CD4-positive, alpha-beta memory T cell (primary cell): Measurements from ENCODE around the gene NCKAP5. TPM values are rescaled to one million over a fixed set of nuclear protein-coding genes. Genes with fewer than 3 reads are reported as not detected.

Experiments
- CTCF ChIA-PET: fragments of 350-600 bp; sonication (Branson Sonifier 250); formaldehyde crosslinking; loops from one replicate; lab custom pipeline; 2021; ENCODE audit warnings: inconsistent platforms; ENCODE audit not compliant: partially characterized antibody; lab: Charles Lee
- POLR2A ChIA-PET: fragments of 350-600 bp; sonication (Branson Sonifier 250); formaldehyde crosslinking; loops from one replicate; lab custom pipeline; 2021; ENCODE audit not compliant: partially characterized antibody; lab: Charles Lee
- DNase-seq, 5 donors: peaks; one replicate each; pipeline versions ENCODE4 v3.0.0 to v3.0.0-alpha.2; 2020 to 2022; ENCODE audit warnings: mixed read lengths in 1 of 5
- H3K27ac ChIP-seq: one replicate; pipeline ENCODE4 v1.7.0; 2013; ENCODE audit warnings: low read depth, low read length
- H3K27me3 ChIP-seq: 2 replicates; pipeline ENCODE4 v1.7.0; 2013; ENCODE audit warnings: mild to moderate bottlenecking, low read length, moderate library complexity; ENCODE audit not compliant: insufficient read depth
- H3K36me3 ChIP-seq: 2 replicates; pipeline ENCODE4 v1.7.0; 2013; ENCODE audit warnings: mild to moderate bottlenecking, low read length, moderate library complexity; ENCODE audit not compliant: insufficient read depth
- H3K4me1 ChIP-seq: 2 replicates; pipeline ENCODE4 v1.7.0; 2013; ENCODE audit warnings: mild to moderate bottlenecking, low read length, moderate library complexity; ENCODE audit not compliant: insufficient read depth
- H3K4me3 ChIP-seq, 2 donors: one replicate each; pipeline ENCODE4 v1.7.0; 2013; ENCODE audit warnings: low read length in 2 of 2, mild to moderate bottlenecking in 1 of 2
- H3K9me3 ChIP-seq, 2 donors: one replicate each; pipeline ENCODE4 v1.7.0; 2013; ENCODE audit warnings: low read length in 2 of 2, control low read depth in 1 of 2; ENCODE audit not compliant: control insufficient read depth in 1 of 2
- H3K27ac Mint-ChIP-seq, 7 donors: one replicate each; pipeline ENCODE4 v1.8.0; 2020 to 2021; ENCODE audit warnings: mixed read lengths in 7 of 7, mild to moderate bottlenecking in 6 of 7, inconsistent platforms in 3 of 7, moderate library complexity in 3 of 7
- H3K27me3 Mint-ChIP-seq, 2 donors: one replicate each; pipeline ENCODE4 v1.8.0; 2020 to 2021; ENCODE audit warnings: mixed read lengths in 2 of 2
- H3K36me3 Mint-ChIP-seq, 2 donors: one replicate each; pipeline ENCODE4 v1.8.0; 2020 to 2021; ENCODE audit warnings: mixed read lengths in 2 of 2, inconsistent platforms in 1 of 2, mild to moderate bottlenecking in 1 of 2
- H3K4me1 Mint-ChIP-seq, 4 donors: one replicate each; pipeline ENCODE4 v1.8.0; 2020 to 2021; ENCODE audit warnings: mixed read lengths in 4 of 4, mild to moderate bottlenecking in 1 of 4
- H3K4me3 Mint-ChIP-seq, 8 donors: one replicate each; pipeline ENCODE4 v1.8.0; 2020 to 2021; ENCODE audit warnings: mixed read lengths in 8 of 8, mild to moderate bottlenecking in 7 of 8, moderate library complexity in 6 of 8, inconsistent platforms in 3 of 8
- H3K9me3 Mint-ChIP-seq, 8 donors: one replicate each; pipeline ENCODE4 v1.8.0; 2020 to 2021; ENCODE audit warnings: mixed read lengths in 8 of 8, mild to moderate bottlenecking in 5 of 8, inconsistent platforms in 3 of 8, moderate library complexity in 1 of 8
- intact Hi-C: fragments of 100-400 bp; cut with micrococcal nuclease; formaldehyde crosslinking; loops from one replicate; pipeline ENCODE4 v1.15.1; 2023
- polyA plus RNA-seq, 2 donors: library from polyadenylated mRNA; unstranded; fragments of 300-500 nt; fragmentation: Illumina TruSeq; gene quantifications; one replicate each; pipeline ENCODE4 v1.2.3, GENCODE V29; 2021
- total RNA-seq, 2 experiments: library from RNA; stranded (reverse); gene quantifications; one replicate each; pipeline ENCODE4 v1.2.3, GENCODE V29; 2021

NCKAP5 gene
- total and polyA plus RNA-seq, 4 experiments from 2014 or later = not detected

DNA sequence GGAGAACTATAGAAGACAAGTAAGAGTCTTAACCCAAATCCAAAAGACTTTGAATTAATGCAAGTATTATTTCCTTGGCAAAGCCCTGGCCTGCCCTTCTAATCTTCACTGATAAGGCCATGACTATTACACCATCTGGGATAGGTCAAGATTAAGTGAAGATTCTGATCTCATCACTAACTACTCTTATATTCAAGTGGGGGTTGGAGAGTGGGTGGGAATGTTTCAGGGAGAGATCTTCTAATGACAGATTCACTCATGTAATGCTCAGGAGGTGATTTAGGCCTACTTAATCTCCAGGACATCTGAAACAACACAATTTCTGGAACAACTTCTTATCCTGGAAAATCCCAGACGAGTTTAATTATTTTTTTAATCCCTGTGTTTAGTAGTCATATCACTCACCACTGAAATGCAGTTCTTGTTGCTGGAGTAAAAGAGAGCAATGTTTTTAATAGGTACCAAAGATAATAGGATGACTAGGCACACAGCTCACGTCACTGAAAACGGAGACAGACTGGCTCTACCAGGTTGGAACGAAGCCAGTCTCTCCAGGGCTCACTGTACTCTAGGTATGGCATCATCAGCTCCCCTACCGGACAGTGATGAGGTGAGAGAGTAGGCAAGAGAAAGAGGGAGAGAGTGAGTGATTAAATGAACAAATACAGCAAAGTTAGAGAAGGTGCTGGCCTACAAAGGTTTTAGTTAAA lies 133.1 kb downstream of the NCKAP5 start:
- intact Hi-C loops = no loop called here
- no peak overlapping the region for H3K4me3 Mint-ChIP-seq
- POLR2A ChIA-PET = no interaction called here

DNA sequence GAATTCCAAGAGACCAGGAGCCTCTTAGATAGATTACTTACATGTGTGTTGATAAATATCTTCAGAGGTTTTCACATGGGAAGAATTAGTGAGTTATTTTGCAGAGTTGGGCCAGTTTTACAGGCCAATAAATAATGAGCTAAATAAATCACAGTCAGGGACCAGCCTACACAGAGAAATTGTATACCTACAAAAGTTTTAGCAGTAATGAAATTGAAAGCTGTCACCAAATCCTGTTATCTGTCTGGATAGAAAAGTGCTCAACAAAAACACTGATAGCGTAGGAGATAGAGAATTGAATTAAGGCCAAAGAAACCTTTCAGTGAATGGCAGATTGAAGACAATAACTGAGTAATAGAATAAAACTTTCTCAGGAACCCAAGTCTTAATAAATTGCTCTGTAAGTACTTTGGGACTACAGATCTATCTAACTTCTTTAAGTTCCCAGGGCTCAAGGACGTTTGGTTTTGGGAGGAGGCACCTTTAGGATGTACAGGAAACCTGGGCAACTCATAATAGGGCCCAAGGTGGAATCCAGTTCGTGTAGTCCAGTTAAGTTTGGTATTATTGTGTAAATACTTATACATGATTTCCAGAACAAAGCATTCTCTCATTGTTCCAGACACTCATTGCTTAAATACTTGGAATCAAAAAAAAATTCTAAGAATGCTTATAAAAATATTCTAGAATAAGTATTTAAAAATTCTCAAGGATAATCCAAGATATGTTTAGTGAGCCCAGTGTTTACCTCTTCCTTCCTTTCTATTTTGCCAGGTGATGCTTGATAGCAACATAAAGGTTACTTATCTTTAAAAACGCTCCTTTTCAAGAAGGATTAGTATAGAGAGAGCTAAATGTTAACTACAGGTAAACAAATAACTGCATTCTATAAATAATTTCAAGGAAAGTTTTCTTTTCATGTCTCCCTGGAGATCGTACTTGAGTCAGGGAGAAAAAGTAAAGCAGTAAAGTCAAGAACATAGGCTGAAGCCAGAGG lies 134.5 kb downstream of the NCKAP5 start:
- Histone ChIP-seq H3K36me3 (no peaks in the 10 kb centered on the region), H3K27me3 (no peaks in the 10 kb centered on the region), H3K27ac (no peak overlapping the region), H3K4me3 (no peak overlapping the region), H3K4me1 (no peaks in the 10 kb centered on the region), H3K9me3 (no peaks in the 10 kb centered on the region)
- intact Hi-C loops = no loop called here
- Mint-ChIP-seq H3K9me3 (peaks cover 0 to 7% (median 1%) of the 10 kb centered on the region in 8 donors), H3K4me1 (no peaks in the 10 kb centered on the region), H3K4me3 (no peak overlapping the region), H3K27me3 (no peaks in the 10 kb centered on the region), H3K36me3 (no peaks in the 10 kb centered on the region), H3K27ac (no peak overlapping the region)
- CTCF ChIA-PET = no interaction called here
- POLR2A ChIA-PET = no interaction called here
- DNase-seq = no peak

More for the DNA sequence above, 133.1 kb downstream of the NCKAP5 start:
- no peaks in the 10 kb centered on the region for H3K36me3 Mint-ChIP-seq
- no peaks in the 10 kb centered on the region for H3K4me1 Mint-ChIP-seq
- no peaks in the 10 kb centered on the region for H3K27me3 ChIP-seq
- DNase-seq = no peak
- no peaks in the 10 kb centered on the region for H3K36me3 ChIP-seq
- H3K9me3 Mint-ChIP-seq = peaks cover 0 to 3% (median 0%) of the 10 kb centered on the region in 8 donors
- H3K4me1 ChIP-seq = no peaks in the 10 kb centered on the region
- H3K4me3 ChIP-seq = no peak overlapping the region
- no peaks in the 10 kb centered on the region for H3K27me3 Mint-ChIP-seq
- no peak overlapping the region for H3K27ac Mint-ChIP-seq
- H3K9me3 ChIP-seq = no peaks in the 10 kb centered on the region
- H3K27ac ChIP-seq = no peak overlapping the region
- CTCF ChIA-PET = no interaction called here

DNA sequence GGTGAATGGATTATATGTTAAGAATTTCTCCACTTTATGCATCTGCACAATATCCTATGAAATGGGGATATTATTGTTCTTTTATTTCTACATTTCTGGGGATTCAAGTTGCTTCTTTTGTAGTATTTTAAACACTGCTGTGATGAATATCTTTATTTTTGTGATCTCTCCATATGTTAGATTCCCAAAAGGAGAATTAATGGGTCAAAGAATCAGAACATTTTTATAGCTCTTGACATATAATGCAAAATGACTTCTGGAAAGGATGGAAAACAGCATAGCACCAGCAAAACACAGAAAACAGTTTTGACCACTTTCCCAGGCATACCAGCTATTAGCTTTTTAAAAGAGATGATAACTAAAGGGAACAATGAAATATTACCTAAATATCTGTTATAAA lies 135.5 kb downstream of the NCKAP5 start:
- Histone ChIP-seq H3K4me1 (no peaks in the 10 kb centered on the region), H3K4me3 (no peak overlapping the region), H3K27me3 (no peaks in the 10 kb centered on the region), H3K9me3 (no peaks in the 10 kb centered on the region), H3K27ac (no peak overlapping the region), H3K36me3 (no peaks in the 10 kb centered on the region)
- intact Hi-C loops = no loop called here
- Mint-ChIP-seq H3K27ac (no peak overlapping the region), H3K27me3 (no peaks in the 10 kb centered on the region), H3K36me3 (no peaks in the 10 kb centered on the region), H3K9me3 (peaks cover 0 to 7% (median 1%) of the 10 kb centered on the region in 8 donors), H3K4me3 (no peak overlapping the region), H3K4me1 (no peaks in the 10 kb centered on the region)
- DNase-seq = no peak
- ChIA-PET POLR2A (no interaction called here), CTCF (no interaction called here)

DNA sequence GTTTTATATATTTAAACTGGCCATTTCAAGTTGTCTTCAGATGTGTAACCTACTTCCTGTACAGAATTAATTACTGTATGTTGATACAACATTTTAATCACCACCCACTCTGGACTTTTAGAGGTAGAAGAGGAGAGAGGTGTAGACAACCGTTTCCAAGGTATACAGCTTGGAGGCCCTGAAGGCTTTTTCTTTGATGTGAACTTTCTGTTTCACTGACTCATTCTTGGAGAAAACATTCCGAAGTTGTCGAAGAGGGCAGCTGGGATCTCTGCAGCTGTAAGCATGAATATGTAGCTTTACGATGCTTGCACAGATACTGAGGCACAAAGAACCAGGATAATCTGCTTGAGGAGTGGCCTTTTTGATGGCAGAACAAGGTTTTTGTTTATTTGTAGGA lies 137.0 kb downstream of the NCKAP5 start:
- DNase-seq = no peak
- Histone ChIP-seq H3K27ac (no peak overlapping the region), H3K9me3 (no peaks in the 10 kb centered on the region), H3K27me3 (no peaks in the 10 kb centered on the region), H3K36me3 (no peaks in the 10 kb centered on the region), H3K4me3 (no peak overlapping the region), H3K4me1 (no peaks in the 10 kb centered on the region)
- CTCF ChIA-PET = interaction anchor here (1.1 kb wide), 1 partner anchor 15 kb away, joined by 3 read pairs; no protein-coding TSS in a partner anchor
- intact Hi-C loops = no loop called here
- Mint-ChIP-seq H3K9me3 (peaks cover 0 to 7% (median 1%) of the 10 kb centered on the region in 8 donors), H3K27ac (no peak overlapping the region), H3K36me3 (no peaks in the 10 kb centered on the region), H3K4me3 (no peak overlapping the region), H3K4me1 (no peaks in the 10 kb centered on the region), H3K27me3 (no peaks in the 10 kb centered on the region)
- POLR2A ChIA-PET = no interaction called here

- no peaks in the 10 kb centered on the region for H3K27me3 Mint-ChIP-seq
- Histone ChIP-seq H3K27ac (no peak overlapping the region), H3K9me3 (no peaks in the 10 kb centered on the region), H3K4me1 (no peaks in the 10 kb centered on the region), H3K27me3 (no peaks in the 10 kb centered on the region), H3K4me3 (no peak overlapping the region), H3K36me3 (no peaks in the 10 kb centered on the region)
- H3K9me3 Mint-ChIP-seq = peaks cover 0 to 7% (median 2%) of the 10 kb centered on the region in 8 donors
- CTCF ChIA-PET = no interaction called here
- H3K27ac Mint-ChIP-seq = no peak overlapping the region
- no peak overlapping the region for H3K4me3 Mint-ChIP-seq
- H3K4me1 Mint-ChIP-seq = no peaks in the 10 kb centered on the region
- POLR2A ChIA-PET = no interaction called here
- DNase-seq = no peak
- no peaks in the 10 kb centered on the region for H3K36me3 Mint-ChIP-seq
- intact Hi-C loops = no loop called here
These were observed 141.5 kb downstream of the NCKAP5 start for GRCh38 chr2:133426791-133427190.

- no peaks in the 10 kb centered on the region for H3K9me3 ChIP-seq
- no peaks in the 10 kb centered on the region for H3K36me3 ChIP-seq
- Mint-ChIP-seq H3K36me3 (no peaks in the 10 kb centered on the region), H3K4me3 (no peak overlapping the region), H3K27me3 (no peaks in the 10 kb centered on the region), H3K9me3 (peaks cover 0 to 7% (median 2%) of the 10 kb centered on the region in 8 donors), H3K27ac (no peak overlapping the region), H3K4me1 (no peaks in the 10 kb centered on the region)
- H3K4me1 ChIP-seq = no peaks in the 10 kb centered on the region
- no peak overlapping the region for H3K27ac ChIP-seq
- intact Hi-C loops = no loop called here
- ChIA-PET CTCF (no interaction called here), POLR2A (no interaction called here)
- DNase-seq = no peak
- H3K4me3 ChIP-seq = no peak overlapping the region
- no peaks in the 10 kb centered on the region for H3K27me3 ChIP-seq
These were observed 142.7 kb downstream of the NCKAP5 start for GRCh38 chr2:133425612-133426011.

GRCh38 chr2:133424876-133425275 lies 143.4 kb downstream of the NCKAP5 start:
- no peak overlapping the region for H3K27ac ChIP-seq
- Mint-ChIP-seq H3K4me3 (no peak overlapping the region), H3K27ac (no peak overlapping the region), H3K4me1 (no peaks in the 10 kb centered on the region), H3K27me3 (no peaks in the 10 kb centered on the region), H3K9me3 (peaks cover 0 to 7% (median 2%) of the 10 kb centered on the region in 8 donors), H3K36me3 (no peaks in the 10 kb centered on the region)
- intact Hi-C loops = no loop called here
- H3K9me3 ChIP-seq = no peaks in the 10 kb centered on the region
- DNase-seq = no peak
- POLR2A ChIA-PET = no interaction called here
- H3K36me3 ChIP-seq = no peaks in the 10 kb centered on the region
- H3K4me1 ChIP-seq = no peaks in the 10 kb centered on the region
- H3K4me3 ChIP-seq = no peak overlapping the region
- CTCF ChIA-PET = no interaction called here
- no peaks in the 10 kb centered on the region for H3K27me3 ChIP-seq
